Choroid plexus epithelial cell (primary cell): ENCODE data around the gene PPP2R3A.

ENCODE experiments used
- DNase-seq: peaks from one replicate; pipeline ENCODE4 v3.0.0-alpha.2; 2010; ENCODE audit warnings: low read depth
- H3K4me3 ChIP-seq: 2 replicates; pipeline ENCODE4 v1.5.1; 2011; ENCODE audit warnings: low read depth, mild to moderate bottlenecking, control low read depth, low read length, moderate library complexity
- CTCF ChIP-seq: conservative IDR thresholded peaks from 2 replicates; pipeline ENCODE4 v1.5.1; 2011; ENCODE audit warnings: low read depth, mild to moderate bottlenecking, control low read depth, inconsistent platforms, low read length, moderate library complexity

The PPP2R3A gene

DNA sequence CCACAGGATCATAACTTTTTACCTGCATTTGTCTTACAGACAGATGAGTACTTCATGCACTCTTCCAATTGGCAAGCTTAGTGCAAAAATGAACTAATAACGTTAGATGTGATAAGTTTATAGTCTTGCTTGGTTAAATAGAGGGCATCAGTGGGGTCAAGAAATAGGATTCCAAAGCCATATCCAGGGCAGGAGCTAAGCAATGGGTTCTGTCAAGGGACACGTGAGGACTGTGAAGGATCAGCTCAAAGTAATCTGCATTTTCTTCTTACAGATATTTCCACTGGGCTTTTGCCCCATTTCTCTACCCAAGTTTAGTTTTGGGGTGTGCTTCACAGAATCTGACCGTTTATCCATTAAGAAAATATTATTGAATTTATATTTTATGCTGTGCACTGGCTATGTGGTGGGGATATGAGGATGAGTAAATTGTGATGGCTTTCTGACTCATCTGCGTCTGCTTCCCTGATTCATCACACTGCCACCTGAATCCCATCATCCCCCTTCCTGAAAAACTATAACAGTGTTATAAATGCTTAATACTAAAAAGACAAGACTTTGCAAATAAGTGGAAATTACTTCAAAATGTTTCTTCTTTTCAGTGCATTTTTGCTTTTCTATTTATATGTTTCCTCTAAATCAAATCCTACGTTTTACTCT lies 17.5 kb downstream of the PPP2R3A start:
- TF ChIP-seq CTCF = no peak
- H3K4me3 ChIP-seq = no peak overlapping the region
- peak; percentile 28 for DNase-seq

- DNase-seq = no peak
- TF ChIP-seq CTCF = no peak
Observed at GRCh38 chr3:135987661-135988060, 22.1 kb downstream of the PPP2R3A start.

DNA sequence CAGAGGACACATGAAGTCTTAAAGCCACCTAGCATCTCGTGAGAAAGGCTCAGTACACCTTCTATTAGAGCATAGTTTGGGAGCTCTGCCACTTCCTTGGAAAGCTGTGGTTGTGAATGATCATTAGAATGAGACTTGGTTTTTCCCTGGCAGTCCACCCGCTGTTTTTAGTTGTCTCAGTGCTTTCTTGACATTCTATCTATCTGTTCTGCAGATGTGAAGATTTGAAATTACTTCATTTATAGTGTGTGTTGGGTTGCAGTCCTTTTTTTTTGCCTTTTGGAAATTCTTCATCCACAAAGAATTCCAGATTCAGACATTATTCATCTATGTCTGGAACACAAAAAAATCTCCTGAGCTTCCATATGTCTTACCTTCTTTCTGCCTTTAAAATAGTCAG lies 23.7 kb downstream of the PPP2R3A start:
- H3K4me3 ChIP-seq = no peak overlapping the region
- DNase-seq = no peak
- no peak for TF ChIP-seq CTCF

More at GRCh38 chr3:135987661-135988060, 22.1 kb downstream of the PPP2R3A start:
- H3K4me3 ChIP-seq = no peak overlapping the region

DNA sequence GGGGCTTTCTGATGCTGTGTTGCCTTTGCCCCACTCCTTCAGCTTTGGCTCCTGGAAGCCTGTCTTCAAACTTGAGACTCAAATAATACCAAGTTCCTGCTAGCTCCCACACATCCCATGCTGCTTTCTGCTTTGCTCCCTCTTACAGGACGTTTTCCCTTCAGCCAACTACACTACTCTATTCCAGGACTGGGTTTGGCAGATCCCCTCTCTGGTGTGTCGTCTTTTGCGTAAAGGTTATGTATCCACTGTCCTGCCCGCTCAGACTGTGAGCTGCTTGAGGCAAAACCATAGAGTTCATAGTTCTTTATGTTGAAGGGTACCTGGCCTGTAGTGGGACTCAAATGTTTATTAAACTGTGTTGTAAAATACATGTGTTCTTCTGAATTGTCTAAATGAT lies 25.4 kb downstream of the PPP2R3A start:
- TF ChIP-seq CTCF = no peak
- no peak overlapping the region for H3K4me3 ChIP-seq
- no peak for DNase-seq

DNA sequence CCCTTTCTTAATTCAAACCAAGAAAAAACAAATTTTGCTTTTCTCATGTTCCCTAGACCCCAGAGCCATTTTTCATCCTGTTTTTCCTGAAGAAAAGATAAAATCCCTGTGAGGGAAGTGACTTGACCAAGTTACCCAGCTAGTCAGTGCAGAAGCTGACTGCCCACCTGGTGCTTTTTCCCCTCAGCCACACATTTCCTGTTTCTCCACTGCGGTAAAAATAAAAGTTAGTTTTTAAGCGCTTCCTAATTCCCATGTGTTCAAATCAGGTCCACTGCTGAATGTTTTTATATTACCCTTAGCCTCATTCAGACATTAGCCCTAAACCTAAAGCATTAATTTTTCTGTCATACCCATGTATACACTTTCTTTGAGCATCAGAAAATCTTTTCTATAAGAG lies 26.1 kb downstream of the PPP2R3A start:
- peak; percentile 19 for DNase-seq
- no peak overlapping the region for H3K4me3 ChIP-seq
- TF ChIP-seq CTCF = no peak

GRCh38 chr3:135992072-135992471 lies 26.5 kb downstream of the PPP2R3A start:
- H3K4me3 ChIP-seq = no peak overlapping the region
- TF ChIP-seq CTCF = no peak
- DNase-seq = peak; percentile 78

GRCh38 chr3:135994708-135995337 lies 29.3 kb downstream of the PPP2R3A start:
- no peak for TF ChIP-seq CTCF

More at GRCh38 chr3:135994708-135995337, 29.3 kb downstream of the PPP2R3A start:
- no peak overlapping the region for H3K4me3 ChIP-seq
- no peak for DNase-seq
